Measurements from ENCODE around the gene LETMD1. TPM values are rescaled to one million over a fixed set of nuclear protein-coding genes. Genes with fewer than 3 reads are reported as not detected.
A peak's percentile ranks its signal among the peaks of the same experiment; 100 is the strongest.
"Not testable (repeated sequence)": the region's sequence is repeated elsewhere in the genome, so short reads cannot be mapped to it uniquely, and the experiment has no call there.

The LETMD1 gene
- total and polyA plus RNA-seq, 8 donors = 33.6 to 527 (median 79.7) TPM

GRCh38 chr12:51013441-51013840 lies 34.7 kb upstream of the LETMD1 start:
- peak overlapping the region in 2 of 5 donors; percentile 42 to 65 for H3K27ac ChIP-seq
- intact Hi-C loops (cut with DNase I; ENCODE audit: low total_unique reads) = no loop called here
- no peak for TF ChIP-seq EP300 (IDR thresholded peaks at IDR 0.05)
- peaks cover 0 to under 1% (median under 1%) of the 10 kb centered on the region in 4 donors for H3K36me3 ChIP-seq
- no peaks in the 10 kb centered on the region for H3K27me3 ChIP-seq
- 87 to 90% (median 89%) methylated on average over 7 of the region's 7 CpGs for WGBS, 5 donors
- H3K4me3 ChIP-seq = no peak overlapping the region
- no peaks in the 10 kb centered on the region for H3K9me3 ChIP-seq
- DNase-seq = no peak
- peaks cover 9 to 65% (median 35%) of the 10 kb centered on the region in 4 donors for H3K4me1 ChIP-seq

- H3K27me3 ChIP-seq; H3K9me3 ChIP-seq; H3K36me3 ChIP-seq; DNase-seq; intact Hi-C loops (cut with DNase I; ENCODE audit: low total_unique reads); H3K27ac ChIP-seq; H3K4me3 ChIP-seq: not testable (repeated sequence)
- peaks cover 9 to 55% (median 30%) of the 10 kb centered on the region in 4 donors for H3K4me1 ChIP-seq
- WGBS, 5 donors = 84 to 89% (median 86%) methylated on average over 9 of the region's 9 CpGs
Observed at GRCh38 chr12:51014467-51014866, 33.7 kb upstream of the LETMD1 start.

- DNase-seq = no peak
- TF ChIP-seq CTCF (IDR thresholded peaks at IDR 0.05) = no peak
- TF ChIP-seq POLR2A (IDR thresholded peaks at IDR 0.05) = no peak
- TF ChIP-seq EP300 (IDR thresholded peaks at IDR 0.05) = no peak
- no peak for TF ChIP-seq POLR2AphosphoS5 (IDR thresholded peaks at IDR 0.05)
- H3K4me1 ChIP-seq = peaks cover 4 to 58% (median 28%) of the 10 kb centered on the region in 4 donors
- H3K36me3 ChIP-seq = no peaks in the 10 kb centered on the region
- H3K4me3 ChIP-seq = no peak overlapping the region
- no peaks in the 10 kb centered on the region for H3K9me3 ChIP-seq
- intact Hi-C loops (cut with DNase I; ENCODE audit: low total_unique reads) = no loop called here
- H3K27ac ChIP-seq = no peak overlapping the region
- no peaks in the 10 kb centered on the region for H3K27me3 ChIP-seq
Observed at GRCh38 chr12:51017452-51017851, 30.7 kb upstream of the LETMD1 start.

- no peaks in the 10 kb centered on the region for H3K36me3 ChIP-seq
- WGBS, 5 donors = 85 to 95% (median 94%) methylated on average over 2 of the region's 2 CpGs
- no peaks in the 10 kb centered on the region for H3K27me3 ChIP-seq
- TF ChIP-seq EP300 (IDR thresholded peaks at IDR 0.05) (no peak), POLR2AphosphoS5 (IDR thresholded peaks at IDR 0.05) (no peak), POLR2A (IDR thresholded peaks at IDR 0.05) (no peak), CTCF (IDR thresholded peaks at IDR 0.05) (no peak)
- no peak overlapping the region for H3K27ac ChIP-seq
- no peak for DNase-seq
- no peaks in the 10 kb centered on the region for H3K9me3 ChIP-seq
- intact Hi-C loops (cut with DNase I; ENCODE audit: low total_unique reads) = no loop called here
- no peak overlapping the region for H3K4me3 ChIP-seq
- H3K4me1 ChIP-seq = peaks cover 0 to 58% (median 27%) of the 10 kb centered on the region in 4 donors
Observed at GRCh38 chr12:51018956-51019355, 29.2 kb upstream of the LETMD1 start.

GRCh38 chr12:51019927-51020326 lies 28.2 kb upstream of the LETMD1 start:
- Histone ChIP-seq H3K27ac (no peak overlapping the region), H3K27me3 (no peaks in the 10 kb centered on the region), H3K9me3 (no peaks in the 10 kb centered on the region), H3K36me3 (no peaks in the 10 kb centered on the region), H3K4me3 (no peak overlapping the region), H3K4me1 (peaks cover 0 to 57% (median 34%) of the 10 kb centered on the region in 4 donors)
- DNase-seq = no peak
- intact Hi-C loops (cut with DNase I; ENCODE audit: low total_unique reads) = no loop called here
- TF ChIP-seq POLR2AphosphoS5 (IDR thresholded peaks at IDR 0.05) = no peak
- TF ChIP-seq CTCF (IDR thresholded peaks at IDR 0.05) = no peak
- no peak for TF ChIP-seq POLR2A (IDR thresholded peaks at IDR 0.05)
- no peak for TF ChIP-seq EP300 (IDR thresholded peaks at IDR 0.05)
- WGBS, 5 donors = 82 to 93% (median 90%) methylated on average over 2 of the region's 2 CpGs

All from stomach (tissue), 9 donors.